HFFc6 (cell line): ENCODE results near the gene GJB3. TPM values are rescaled to one million over a fixed set of nuclear protein-coding genes. Genes with fewer than 3 reads are reported as not detected.

ENCODE experiments used
- DNase-seq: peaks from one replicate; pipeline ENCODE4 v3.0.0-alpha.2; 2018
- H3K27ac Mint-ChIP-seq: 2 replicates; pipeline ENCODE4 v1.8.0; 2020; ENCODE audit warnings: mild to moderate bottlenecking, mixed read lengths
- H3K27me3 Mint-ChIP-seq: 2 replicates; pipeline ENCODE4 v1.8.0; 2021; ENCODE audit warnings: mild to moderate bottlenecking, moderate library complexity, mixed read lengths; ENCODE audit not compliant: insufficient read depth
- H3K36me3 Mint-ChIP-seq: 2 replicates; pipeline ENCODE4 v1.8.0; 2021; ENCODE audit warnings: low read depth, mixed read lengths
- H3K4me1 Mint-ChIP-seq: 2 replicates; pipeline ENCODE4 v1.8.0; 2020; ENCODE audit warnings: low read depth, mixed read lengths
- H3K4me3 Mint-ChIP-seq: 2 replicates; pipeline ENCODE4 v1.8.0; 2020; ENCODE audit warnings: mild to moderate bottlenecking, moderate library complexity, mixed read lengths
- H3K9me3 Mint-ChIP-seq: 2 replicates; pipeline ENCODE4 v1.8.0; 2020; ENCODE audit warnings: mild to moderate bottlenecking, mixed read lengths
- total RNA-seq, 6 experiments: library from RNA; stranded (reverse); fragmentation: NEBNext Ultra II Directional; extraction: Animal tissue kit (Norgen Biotek cat#: 25700); gene quantifications; 2 replicates in 1 of 6; 3 replicates in 5 of 6; pipeline ENCODE4 v1.2.3, GENCODE V29; 2021
- TF ChIP-seq, protein P1 (sequence below): fragments of 200-600 bp; sonication (generic); IDR thresholded peaks from 2 replicates; pipeline ENCODE4 v1.5.0; 2021; ENCODE audit warnings: antibody characterized with exemption, mild to moderate bottlenecking

GJB3 gene
- total RNA-seq, 6 experiments from 2014 or later, result 0.12 to 0.14 TPM; not detected in 4

DNA sequence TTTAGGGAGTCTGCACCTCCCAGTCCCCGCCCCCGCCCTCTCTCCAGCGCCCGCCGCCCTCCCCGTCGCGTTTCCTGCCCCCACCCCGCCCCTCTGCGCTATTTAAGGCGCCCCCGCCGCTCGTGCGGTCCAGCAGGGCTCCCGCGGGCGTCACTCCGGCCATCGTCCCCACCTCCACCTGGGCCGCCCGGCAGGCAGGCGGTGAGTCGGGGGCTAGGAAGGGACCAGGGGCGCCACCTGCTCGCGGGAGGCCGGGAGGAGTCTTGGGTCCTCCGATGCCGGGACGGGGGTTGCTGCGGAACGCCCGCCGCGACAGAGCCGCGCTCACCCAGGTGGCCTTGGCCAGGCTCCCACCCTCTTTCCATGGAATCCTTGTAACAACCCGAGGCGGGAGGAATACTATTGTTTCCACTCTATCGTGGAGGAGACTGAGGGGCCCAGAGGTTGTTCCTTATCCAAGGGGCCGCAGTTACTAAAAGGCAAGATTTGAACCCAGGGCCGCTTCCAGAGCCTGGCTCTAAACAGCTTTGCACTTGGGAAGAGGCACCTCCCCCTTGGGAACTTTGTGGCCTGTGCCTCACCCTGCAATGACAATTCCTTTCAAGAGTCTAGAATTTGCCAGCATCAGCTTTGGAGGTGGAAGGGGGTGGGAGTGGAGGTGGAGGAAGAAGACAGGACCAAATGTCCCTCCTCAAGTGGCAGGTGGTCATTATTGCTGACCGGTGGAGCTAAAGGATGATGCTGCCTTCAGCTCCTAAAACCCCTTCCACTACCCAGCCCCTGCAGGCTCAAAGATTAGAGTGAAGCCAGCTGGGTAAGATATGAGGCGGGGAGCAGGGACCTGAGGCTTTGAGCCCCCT, 12.1 kb downstream of the GJB3 start, which contains the start of gene GJA4:
Gene GJA4 (plus strand): TSS at position 132 of the 860 bp plus-strand sequence. CDS start 1,215 bp downstream, outside the sequence.
- TF ChIP-seq, protein P1, sequence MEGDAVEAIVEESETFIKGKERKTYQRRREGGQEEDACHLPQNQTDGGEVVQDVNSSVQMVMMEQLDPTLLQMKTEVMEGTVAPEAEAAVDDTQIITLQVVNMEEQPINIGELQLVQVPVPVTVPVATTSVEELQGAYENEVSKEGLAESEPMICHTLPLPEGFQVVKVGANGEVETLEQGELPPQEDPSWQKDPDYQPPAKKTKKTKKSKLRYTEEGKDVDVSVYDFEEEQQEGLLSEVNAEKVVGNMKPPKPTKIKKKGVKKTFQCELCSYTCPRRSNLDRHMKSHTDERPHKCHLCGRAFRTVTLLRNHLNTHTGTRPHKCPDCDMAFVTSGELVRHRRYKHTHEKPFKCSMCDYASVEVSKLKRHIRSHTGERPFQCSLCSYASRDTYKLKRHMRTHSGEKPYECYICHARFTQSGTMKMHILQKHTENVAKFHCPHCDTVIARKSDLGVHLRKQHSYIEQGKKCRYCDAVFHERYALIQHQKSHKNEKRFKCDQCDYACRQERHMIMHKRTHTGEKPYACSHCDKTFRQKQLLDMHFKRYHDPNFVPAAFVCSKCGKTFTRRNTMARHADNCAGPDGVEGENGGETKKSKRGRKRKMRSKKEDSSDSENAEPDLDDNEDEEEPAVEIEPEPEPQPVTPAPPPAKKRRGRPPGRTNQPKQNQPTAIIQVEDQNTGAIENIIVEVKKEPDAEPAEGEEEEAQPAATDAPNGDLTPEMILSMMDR, result no peak
- no peak for DNase-seq
- peaks cover 7% of the 10 kb centered on the region for H3K4me1 Mint-ChIP-seq
- no peak within 1 kb of the TSS for H3K4me3 Mint-ChIP-seq
- peaks cover 16% of the 10 kb centered on the region for H3K9me3 Mint-ChIP-seq
- no peak within 1 kb of the TSS for H3K27ac Mint-ChIP-seq
- peaks cover 14% of the 10 kb centered on the region for H3K36me3 Mint-ChIP-seq
- peaks cover 17% of the 10 kb centered on the region for H3K27me3 Mint-ChIP-seq

DNA sequence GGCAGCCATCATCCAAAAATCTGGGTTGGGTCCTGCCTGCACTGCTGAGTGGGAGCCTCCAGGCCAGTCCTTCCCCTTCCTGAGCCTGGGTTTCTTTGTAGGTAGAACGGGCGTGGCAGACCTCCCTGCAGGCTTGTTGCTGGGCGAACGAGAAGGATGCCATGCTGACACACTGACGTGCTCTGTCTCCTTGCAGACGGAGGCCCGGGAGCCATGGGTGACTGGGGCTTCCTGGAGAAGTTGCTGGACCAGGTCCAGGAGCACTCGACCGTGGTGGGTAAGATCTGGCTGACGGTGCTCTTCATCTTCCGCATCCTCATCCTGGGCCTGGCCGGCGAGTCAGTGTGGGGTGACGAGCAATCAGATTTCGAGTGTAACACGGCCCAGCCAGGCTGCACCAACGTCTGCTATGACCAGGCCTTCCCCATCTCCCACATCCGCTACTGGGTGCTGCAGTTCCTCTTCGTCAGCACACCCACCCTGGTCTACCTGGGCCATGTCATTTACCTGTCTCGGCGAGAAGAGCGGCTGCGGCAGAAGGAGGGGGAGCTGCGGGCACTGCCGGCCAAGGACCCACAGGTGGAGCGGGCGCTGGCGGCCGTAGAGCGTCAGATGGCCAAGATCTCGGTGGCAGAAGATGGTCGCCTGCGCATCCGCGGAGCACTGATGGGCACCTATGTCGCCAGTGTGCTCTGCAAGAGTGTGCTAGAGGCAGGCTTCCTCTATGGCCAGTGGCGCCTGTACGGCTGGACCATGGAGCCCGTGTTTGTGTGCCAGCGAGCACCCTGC, 13.2 kb downstream of the GJB3 start:
- H3K27ac Mint-ChIP-seq, result no peak overlapping the region
- peaks cover 7% of the 10 kb centered on the region for H3K9me3 Mint-ChIP-seq
- no peak for DNase-seq
- H3K4me3 Mint-ChIP-seq, result no peak overlapping the region
- TF ChIP-seq, protein P1, result no peak
- H3K27me3 Mint-ChIP-seq, result peaks cover 13% of the 10 kb centered on the region
- no peaks in the 10 kb centered on the region for H3K4me1 Mint-ChIP-seq
- H3K36me3 Mint-ChIP-seq, result peaks cover 3% of the 10 kb centered on the region

DNA sequence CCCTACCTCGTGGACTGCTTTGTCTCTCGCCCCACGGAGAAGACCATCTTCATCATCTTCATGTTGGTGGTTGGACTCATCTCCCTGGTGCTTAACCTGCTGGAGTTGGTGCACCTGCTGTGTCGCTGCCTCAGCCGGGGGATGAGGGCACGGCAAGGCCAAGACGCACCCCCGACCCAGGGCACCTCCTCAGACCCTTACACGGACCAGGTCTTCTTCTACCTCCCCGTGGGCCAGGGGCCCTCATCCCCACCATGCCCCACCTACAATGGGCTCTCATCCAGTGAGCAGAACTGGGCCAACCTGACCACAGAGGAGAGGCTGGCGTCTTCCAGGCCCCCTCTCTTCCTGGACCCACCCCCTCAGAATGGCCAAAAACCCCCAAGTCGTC, 13.8 kb downstream of the GJB3 start:
- H3K4me1 Mint-ChIP-seq, result no peaks in the 10 kb centered on the region
- H3K9me3 Mint-ChIP-seq, result peaks cover 2% of the 10 kb centered on the region; the same call in 1 of the 2 replicates
- DNase-seq, result no peak
- no peak overlapping the region for H3K4me3 Mint-ChIP-seq
- peaks cover 12% of the 10 kb centered on the region for H3K27me3 Mint-ChIP-seq
- no peak overlapping the region for H3K27ac Mint-ChIP-seq
- TF ChIP-seq, protein P1, result no peak
- no peaks in the 10 kb centered on the region; the same call in 1 of the 2 replicates for H3K36me3 Mint-ChIP-seq

DNA sequence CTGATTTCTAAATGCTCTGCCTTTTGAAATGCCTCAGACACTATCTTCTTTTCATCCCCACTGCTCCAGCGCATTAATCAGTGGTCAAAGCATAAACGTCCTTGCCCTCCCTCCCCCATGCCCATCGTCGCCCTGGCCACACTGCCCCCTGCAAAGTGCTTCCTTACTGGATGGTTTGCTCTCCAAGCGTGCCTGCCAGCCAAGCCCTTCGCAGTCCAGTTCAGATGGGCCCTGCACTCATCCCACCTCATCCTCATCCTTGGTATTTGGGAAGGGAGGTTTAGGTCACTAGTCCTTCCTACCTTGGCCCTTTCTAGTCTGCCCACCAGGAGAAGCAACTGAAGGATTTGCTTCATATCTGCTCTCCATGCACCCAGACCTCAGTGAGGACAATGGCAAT, 14.9 kb downstream of the GJB3 start:
- Mint-ChIP-seq H3K9me3 (no peaks in the 10 kb centered on the region), H3K36me3 (no peaks in the 10 kb centered on the region; the same call in 1 of the 2 replicates), H3K27me3 (peaks cover 11% of the 10 kb centered on the region), H3K4me3 (no peak overlapping the region), H3K27ac (no peak overlapping the region), H3K4me1 (peaks cover 11% of the 10 kb centered on the region)
- no peak for DNase-seq
- TF ChIP-seq, protein P1, result no peak

DNA sequence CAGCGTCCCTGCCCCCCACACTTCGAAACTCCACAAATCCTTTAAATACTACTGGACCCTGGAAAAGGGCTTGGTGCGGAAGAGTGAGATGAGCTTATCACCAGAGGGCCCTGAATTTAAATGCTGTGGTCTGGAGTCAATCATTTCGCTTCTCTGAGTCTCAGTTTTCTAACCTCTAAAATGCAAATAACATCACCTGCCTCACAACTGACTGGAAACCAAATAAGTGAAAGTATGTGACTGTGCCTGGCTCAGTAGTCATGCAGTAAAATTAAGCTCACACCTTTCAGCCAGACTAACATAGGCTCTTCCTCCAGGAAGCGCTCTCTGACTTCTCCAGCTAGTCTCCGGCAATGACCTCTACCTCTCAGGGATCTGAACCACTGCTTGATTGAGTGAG, 16.0 kb downstream of the GJB3 start:
- H3K36me3 Mint-ChIP-seq, result no peaks in the 10 kb centered on the region; the same call in 1 of the 2 replicates
- DNase-seq, result no peak
- peaks cover 8% of the 10 kb centered on the region for H3K27me3 Mint-ChIP-seq
- peaks cover 11% of the 10 kb centered on the region for H3K4me1 Mint-ChIP-seq
- no peak overlapping the region for H3K27ac Mint-ChIP-seq
- TF ChIP-seq, protein P1, result no peak
- H3K4me3 Mint-ChIP-seq, result no peak overlapping the region
- H3K9me3 Mint-ChIP-seq, result no peaks in the 10 kb centered on the region
